OCI-LY7 (cell line): ENCODE results near the gene OR5M11. TPM values are rescaled to one million over a fixed set of nuclear protein-coding genes. Genes with fewer than 3 reads are reported as not detected.

Source experiments
- BruUV-seq: library from RNA; stranded (reverse); fragments of 400-500 nt; replicated peaks from 2 replicates; lab custom pipeline; 2021; lab: Mats Ljungman, UMichigan
- CTCF ChIA-PET: fragments of 300-600 bp; sonication (Branson Sonifier 250); formaldehyde crosslinking; loops from one replicate; lab custom pipeline; 2022; ENCODE audit warnings: antibody characterized with exemption; ENCODE audit not compliant: unreplicated experiment; lab: Charles Lee
- POLR2A ChIA-PET: fragments of 300-600 bp; sonication (Branson Sonifier 250); formaldehyde crosslinking; loops from one replicate; lab custom pipeline; 2022; ENCODE audit warnings: antibody characterized with exemption; lab: Charles Lee
- DNase-seq: peaks from one replicate; pipeline ENCODE4 v3.0.0-alpha.2; 2015; ENCODE audit warnings: low spot score
- H2AFZ ChIP-seq: fragments of 200-600 bp; sonication (generic), shearing (Covaris generic); 2 replicates; pipeline ENCODE4 v1.6.1; 2014; ENCODE audit warnings: mild to moderate bottlenecking, antibody characterized with exemption, low read length, moderate library complexity
- H3K27ac ChIP-seq: fragments of 200-600 bp; sonication (generic); 2 replicates; pipeline ENCODE4 v1.5.1; 2014; ENCODE audit warnings: mixed run types, low read depth, mild to moderate bottlenecking, moderate library complexity, low read length, inconsistent platforms; ENCODE audit not compliant: poor library complexity, severe bottlenecking
- H3K36me3 ChIP-seq: fragments of 200-600 bp; sonication (generic); 2 replicates; pipeline ENCODE4 v1.6.1; 2014; ENCODE audit warnings: mild to moderate bottlenecking, antibody characterized with exemption, low read length, moderate library complexity, mixed read lengths; ENCODE audit not compliant: insufficient read depth
- H3K4me1 ChIP-seq: fragments of 200-600 bp; sonication (generic); 2 replicates; pipeline ENCODE4 v1.5.1; 2014; ENCODE audit warnings: mild to moderate bottlenecking, low read length; ENCODE audit not compliant: insufficient read depth, poor library complexity, severe bottlenecking
- H3K4me2 ChIP-seq: fragments of 200-600 bp; sonication (generic); 2 replicates; pipeline ENCODE4 v1.6.1; 2014; ENCODE audit warnings: mild to moderate bottlenecking, low read length
- H3K4me3 ChIP-seq: fragments of 200-600 bp; sonication (generic); 2 replicates; pipeline ENCODE4 v1.5.1; 2014; ENCODE audit warnings: mild to moderate bottlenecking, low read depth, low read length; ENCODE audit not compliant: poor library complexity, severe bottlenecking
- H3K79me2 ChIP-seq: fragments of 200-600 bp; sonication (generic); 2 replicates; pipeline ENCODE4 v1.6.1; 2016; ENCODE audit warnings: low read depth, mild to moderate bottlenecking, low read length, moderate library complexity, mixed read lengths; ENCODE audit not compliant: insufficient read depth
- H3K9me2 ChIP-seq: fragments of 200-600 bp; sonication (generic); 2 replicates; pipeline ENCODE4 v1.6.1; 2016; ENCODE audit warnings: mild to moderate bottlenecking, low read length, mixed read lengths; ENCODE audit not compliant: insufficient read depth
- H3K9me3 ChIP-seq: fragments of 200-600 bp; sonication (generic); 2 replicates; pipeline ENCODE4 v1.6.1; 2014; ENCODE audit warnings: mild to moderate bottlenecking, mixed run types, low read length, mixed read lengths
- H4K20me1 ChIP-seq: fragments of 200-600 bp; sonication (generic); 2 replicates; pipeline ENCODE4 v1.6.1; 2014; ENCODE audit warnings: mild to moderate bottlenecking, antibody characterized with exemption, low read length, moderate library complexity, mixed read lengths; ENCODE audit not compliant: insufficient read depth
- CTCF ChIP-seq: fragments of 200-600 bp; sonication (generic); conservative IDR thresholded peaks from 2 replicates; pipeline ENCODE4 v1.5.1; 2014; ENCODE audit warnings: mild to moderate bottlenecking, antibody characterized with exemption, low read length, moderate library complexity, mixed read lengths
- EZH2phosphoT487 ChIP-seq: fragments of 200-600 bp; sonication (generic); IDR thresholded peaks from 2 replicates; pipeline ENCODE4 v1.6.1; 2018; ENCODE audit warnings: low read depth, borderline replicate concordance, mild to moderate bottlenecking, mixed run types, antibody characterized with exemption, low read length, moderate library complexity, mixed read lengths
- intact Hi-C: fragments of 100-400 bp; cut with micrococcal nuclease; formaldehyde crosslinking; loops from one replicate; pipeline ENCODE4 v1.10.0; 2022; ENCODE audit not compliant: unreplicated experiment
- total RNA-seq, 2 experiments: library from RNA; depleted of rRNA in 1 of 2; stranded (reverse); fragments of >200 nt in 1 of 2; shearing (Covaris generic) in 1 of 2; gene quantifications; 2 replicates each; pipeline ENCODE4 v1.2.3, GENCODE V29; 2014 to 2022

OR5M11 gene
- total RNA-seq, 2 experiments from 2014 or later, result not detected

GRCh38 chr11:56497010-56497409 is 46.0 kb downstream of the OR5M11 start:
- Histone ChIP-seq H3K4me3 (no peak overlapping the region), H4K20me1 (no peaks in the 10 kb centered on the region), H3K4me2 (no peak overlapping the region), H3K9me2 (no peaks in the 10 kb centered on the region), H3K36me3 (no peaks in the 10 kb centered on the region), H3K27ac (no peak overlapping the region), H3K4me1 (no peaks in the 10 kb centered on the region), H3K79me2 (no peaks in the 10 kb centered on the region), H3K9me3 (no peaks in the 10 kb centered on the region), H2AFZ (no peak overlapping the region)
- ChIA-PET CTCF (no interaction called here), POLR2A (no interaction called here)
- TF ChIP-seq EZH2phosphoT487 (no peak), CTCF (no peak)
- BruUV-seq, result no TSS peak
- intact Hi-C loops, result no loop called here
- no peak for DNase-seq

GRCh38 chr11:56495117-56495516 is 47.9 kb downstream of the OR5M11 start:
- intact Hi-C loops, result no loop called here

More at GRCh38 chr11:56495117-56495516, 47.9 kb downstream of the OR5M11 start:
- H3K4me1 ChIP-seq, result no peaks in the 10 kb centered on the region
- no peaks in the 10 kb centered on the region for H3K9me3 ChIP-seq
- TF ChIP-seq EZH2phosphoT487 (no peak), CTCF (no peak)
- no peaks in the 10 kb centered on the region for H4K20me1 ChIP-seq
- no peaks in the 10 kb centered on the region for H3K36me3 ChIP-seq
- no peak for DNase-seq
- H3K9me2 ChIP-seq, result no peaks in the 10 kb centered on the region
- H3K79me2 ChIP-seq, result no peaks in the 10 kb centered on the region
- no peak overlapping the region for H3K27ac ChIP-seq
- POLR2A ChIA-PET, result no interaction called here
- no peak overlapping the region for H3K4me3 ChIP-seq
- H3K4me2 ChIP-seq, result no peak overlapping the region
- CTCF ChIA-PET, result no interaction called here
- no TSS peak for BruUV-seq
- no peak overlapping the region for H2AFZ ChIP-seq

Other genes starting within 250 kb of the OR5M11 start
- not detected in 2 replicates for gene OR8K3, start 228.1 kb downstream of the OR5M11 start, total RNA-seq (2014; rRNA removed; shearing (Covaris generic))
- gene OR8K3, start 228.1 kb downstream of the OR5M11 start, total RNA-seq (2022), result not detected in 2 replicates
- not detected in 2 replicates for gene OR8K1, start 197.2 kb downstream of the OR5M11 start, total RNA-seq (2014; rRNA removed; shearing (Covaris generic))
- gene OR8K1, start 197.2 kb downstream of the OR5M11 start, total RNA-seq (2022), result not detected in 2 replicates
- not detected in 2 replicates for gene OR8J1, start 189.0 kb downstream of the OR5M11 start, total RNA-seq (2014; rRNA removed; shearing (Covaris generic))
- gene OR8J1, start 189.0 kb downstream of the OR5M11 start, total RNA-seq (2022), result not detected in 2 replicates
- gene OR8U1, start 167.6 kb downstream of the OR5M11 start, total RNA-seq (2014; rRNA removed; shearing (Covaris generic)), result not detected in 2 replicates
- gene OR8U1, start 167.6 kb downstream of the OR5M11 start, total RNA-seq (2022), result not detected in 2 replicates
- not detected in 2 replicates for gene OR5AL1, start 130.6 kb downstream of the OR5M11 start, total RNA-seq (2014; rRNA removed; shearing (Covaris generic))
- not detected in 2 replicates for gene OR5AL1, start 130.6 kb downstream of the OR5M11 start, total RNA-seq (2022)
- not detected in 2 replicates for gene OR5M3, start 69.9 kb downstream of the OR5M11 start, total RNA-seq (2014; rRNA removed; shearing (Covaris generic))
- not detected in 2 replicates for gene OR5M3, start 69.9 kb downstream of the OR5M11 start, total RNA-seq (2022)
- not detected in 2 replicates for gene OR5M8, start 51.9 kb downstream of the OR5M11 start, total RNA-seq (2014; rRNA removed; shearing (Covaris generic))
- not detected in 2 replicates for gene OR5M8, start 51.9 kb downstream of the OR5M11 start, total RNA-seq (2022)
- gene OR5M10, start 34.5 kb upstream of the OR5M11 start, total RNA-seq (2014; rRNA removed; shearing (Covaris generic)), result not detected in 2 replicates
- gene OR5M10, start 34.5 kb upstream of the OR5M11 start, total RNA-seq (2022), result not detected in 2 replicates
- not detected in 2 replicates for gene OR5M1, start 71.6 kb upstream of the OR5M11 start, total RNA-seq (2014; rRNA removed; shearing (Covaris generic))
- gene OR5M1, start 71.6 kb upstream of the OR5M11 start, total RNA-seq (2022), result not detected in 2 replicates
- gene OR5AP2, start 99.2 kb upstream of the OR5M11 start, total RNA-seq (2014; rRNA removed; shearing (Covaris generic)), result not detected in 2 replicates
- gene OR5AP2, start 99.2 kb upstream of the OR5M11 start, total RNA-seq (2022), result not detected in 2 replicates
- gene OR5AR1, start 120.4 kb upstream of the OR5M11 start, total RNA-seq (2014; rRNA removed; shearing (Covaris generic)), result not detected in 2 replicates
- not detected in 2 replicates for gene OR5AR1, start 120.4 kb upstream of the OR5M11 start, total RNA-seq (2022)
- not detected in 2 replicates for gene OR9G1, start 155.8 kb upstream of the OR5M11 start, total RNA-seq (2014; rRNA removed; shearing (Covaris generic))
- not detected in 2 replicates for gene OR9G1, start 155.8 kb upstream of the OR5M11 start, total RNA-seq (2022)
- not detected in 2 replicates for gene OR9G4, start 205.4 kb upstream of the OR5M11 start, total RNA-seq (2014; rRNA removed; shearing (Covaris generic))
- gene OR9G4, start 205.4 kb upstream of the OR5M11 start, total RNA-seq (2022), result not detected in 2 replicates